ENCODE measurements around the gene MAST4.

GRCh38 chr5:66658516-66658915, 62.3 kb downstream of the MAST4 start:
- TF ChIP-seq, protein P1, sequence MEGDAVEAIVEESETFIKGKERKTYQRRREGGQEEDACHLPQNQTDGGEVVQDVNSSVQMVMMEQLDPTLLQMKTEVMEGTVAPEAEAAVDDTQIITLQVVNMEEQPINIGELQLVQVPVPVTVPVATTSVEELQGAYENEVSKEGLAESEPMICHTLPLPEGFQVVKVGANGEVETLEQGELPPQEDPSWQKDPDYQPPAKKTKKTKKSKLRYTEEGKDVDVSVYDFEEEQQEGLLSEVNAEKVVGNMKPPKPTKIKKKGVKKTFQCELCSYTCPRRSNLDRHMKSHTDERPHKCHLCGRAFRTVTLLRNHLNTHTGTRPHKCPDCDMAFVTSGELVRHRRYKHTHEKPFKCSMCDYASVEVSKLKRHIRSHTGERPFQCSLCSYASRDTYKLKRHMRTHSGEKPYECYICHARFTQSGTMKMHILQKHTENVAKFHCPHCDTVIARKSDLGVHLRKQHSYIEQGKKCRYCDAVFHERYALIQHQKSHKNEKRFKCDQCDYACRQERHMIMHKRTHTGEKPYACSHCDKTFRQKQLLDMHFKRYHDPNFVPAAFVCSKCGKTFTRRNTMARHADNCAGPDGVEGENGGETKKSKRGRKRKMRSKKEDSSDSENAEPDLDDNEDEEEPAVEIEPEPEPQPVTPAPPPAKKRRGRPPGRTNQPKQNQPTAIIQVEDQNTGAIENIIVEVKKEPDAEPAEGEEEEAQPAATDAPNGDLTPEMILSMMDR (IDR thresholded peaks at IDR 0.05; ENCODE audit: low read depth, low read length, missing input control): no peak
- no peak for TF ChIP-seq SP1 (IDR thresholded peaks at IDR 0.05)
- no peak for TF ChIP-seq MAX (IDR thresholded peaks at IDR 0.05)
- TF ChIP-seq JUND (IDR thresholded peaks at IDR 0.05): no peak
- TF ChIP-seq, protein P2, sequence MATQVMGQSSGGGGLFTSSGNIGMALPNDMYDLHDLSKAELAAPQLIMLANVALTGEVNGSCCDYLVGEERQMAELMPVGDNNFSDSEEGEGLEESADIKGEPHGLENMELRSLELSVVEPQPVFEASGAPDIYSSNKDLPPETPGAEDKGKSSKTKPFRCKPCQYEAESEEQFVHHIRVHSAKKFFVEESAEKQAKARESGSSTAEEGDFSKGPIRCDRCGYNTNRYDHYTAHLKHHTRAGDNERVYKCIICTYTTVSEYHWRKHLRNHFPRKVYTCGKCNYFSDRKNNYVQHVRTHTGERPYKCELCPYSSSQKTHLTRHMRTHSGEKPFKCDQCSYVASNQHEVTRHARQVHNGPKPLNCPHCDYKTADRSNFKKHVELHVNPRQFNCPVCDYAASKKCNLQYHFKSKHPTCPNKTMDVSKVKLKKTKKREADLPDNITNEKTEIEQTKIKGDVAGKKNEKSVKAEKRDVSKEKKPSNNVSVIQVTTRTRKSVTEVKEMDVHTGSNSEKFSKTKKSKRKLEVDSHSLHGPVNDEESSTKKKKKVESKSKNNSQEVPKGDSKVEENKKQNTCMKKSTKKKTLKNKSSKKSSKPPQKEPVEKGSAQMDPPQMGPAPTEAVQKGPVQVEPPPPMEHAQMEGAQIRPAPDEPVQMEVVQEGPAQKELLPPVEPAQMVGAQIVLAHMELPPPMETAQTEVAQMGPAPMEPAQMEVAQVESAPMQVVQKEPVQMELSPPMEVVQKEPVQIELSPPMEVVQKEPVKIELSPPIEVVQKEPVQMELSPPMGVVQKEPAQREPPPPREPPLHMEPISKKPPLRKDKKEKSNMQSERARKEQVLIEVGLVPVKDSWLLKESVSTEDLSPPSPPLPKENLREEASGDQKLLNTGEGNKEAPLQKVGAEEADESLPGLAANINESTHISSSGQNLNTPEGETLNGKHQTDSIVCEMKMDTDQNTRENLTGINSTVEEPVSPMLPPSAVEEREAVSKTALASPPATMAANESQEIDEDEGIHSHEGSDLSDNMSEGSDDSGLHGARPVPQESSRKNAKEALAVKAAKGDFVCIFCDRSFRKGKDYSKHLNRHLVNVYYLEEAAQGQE (IDR thresholded peaks at IDR 0.05): no peak
- TF ChIP-seq FOXA1 (IDR thresholded peaks at IDR 0.05): no peak
- no peak for TF ChIP-seq YY1 (IDR thresholded peaks at IDR 0.05)
- TF ChIP-seq, protein P3, sequence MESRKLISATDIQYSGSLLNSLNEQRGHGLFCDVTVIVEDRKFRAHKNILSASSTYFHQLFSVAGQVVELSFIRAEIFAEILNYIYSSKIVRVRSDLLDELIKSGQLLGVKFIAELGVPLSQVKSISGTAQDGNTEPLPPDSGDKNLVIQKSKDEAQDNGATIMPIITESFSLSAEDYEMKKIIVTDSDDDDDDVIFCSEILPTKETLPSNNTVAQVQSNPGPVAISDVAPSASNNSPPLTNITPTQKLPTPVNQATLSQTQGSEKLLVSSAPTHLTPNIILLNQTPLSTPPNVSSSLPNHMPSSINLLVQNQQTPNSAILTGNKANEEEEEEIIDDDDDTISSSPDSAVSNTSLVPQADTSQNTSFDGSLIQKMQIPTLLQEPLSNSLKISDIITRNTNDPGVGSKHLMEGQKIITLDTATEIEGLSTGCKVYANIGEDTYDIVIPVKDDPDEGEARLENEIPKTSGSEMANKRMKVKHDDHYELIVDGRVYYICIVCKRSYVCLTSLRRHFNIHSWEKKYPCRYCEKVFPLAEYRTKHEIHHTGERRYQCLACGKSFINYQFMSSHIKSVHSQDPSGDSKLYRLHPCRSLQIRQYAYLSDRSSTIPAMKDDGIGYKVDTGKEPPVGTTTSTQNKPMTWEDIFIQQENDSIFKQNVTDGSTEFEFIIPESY (IDR thresholded peaks at IDR 0.05): no peak

All from liver (tissue), 3 donors.